Endothelial cell of hepatic sinusoid (primary cell): ENCODE measurements around the gene DUSP23.

Experiments
- in situ Hi-C: cut with HindIII; loops from 2 replicates; pipeline ENCODE4 v1.10.0; 2017; ENCODE audit warnings: low sequenced_read_pairs

DUSP23 gene

DNA sequence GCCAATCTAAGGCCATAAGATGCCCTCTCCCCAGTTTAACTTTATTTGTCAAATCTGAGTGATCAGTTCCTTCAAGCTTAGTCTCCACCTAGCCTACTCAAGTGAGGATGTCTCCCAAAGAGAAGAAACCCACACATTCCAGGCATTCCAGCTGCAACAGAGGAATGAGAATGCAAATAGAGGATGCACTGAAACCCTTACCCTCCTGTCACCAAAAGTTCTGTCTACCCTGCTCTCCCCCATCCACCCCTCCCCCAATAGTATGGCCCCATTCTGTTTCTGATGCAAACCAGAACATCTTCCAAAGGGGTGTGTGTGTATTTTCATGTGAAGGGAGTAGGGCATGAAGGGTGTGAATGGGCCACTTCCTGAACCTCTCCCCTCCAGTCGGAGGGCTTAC lies 3.0 kb downstream of the DUSP23 start:
- in situ Hi-C loops = loop anchor here (25.0 kb wide), 1 partner anchor 229 kb away; no protein-coding TSS in a partner anchor

DNA sequence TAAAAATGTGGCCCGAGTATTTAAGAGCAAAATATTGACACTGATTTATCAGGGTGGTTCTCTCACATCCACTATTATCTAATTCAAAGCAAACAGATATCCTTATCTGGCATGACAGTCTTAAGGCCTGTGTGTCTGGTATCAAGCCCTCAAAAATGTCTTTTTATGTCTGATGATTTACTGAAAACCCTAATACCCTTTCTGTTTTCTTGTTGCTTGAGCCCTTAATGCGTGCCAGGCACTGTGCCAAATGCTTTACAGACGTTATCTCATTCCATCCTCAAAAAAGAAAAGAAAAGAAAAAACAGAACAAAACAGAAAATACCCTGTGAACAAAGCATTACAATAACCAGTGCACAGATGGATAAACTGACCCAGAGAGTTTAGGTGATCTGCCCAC lies 5.7 kb downstream of the DUSP23 start:
- in situ Hi-C loops = loop anchor here (25.0 kb wide), 1 partner anchor 226 kb away; no protein-coding TSS in a partner anchor

DNA sequence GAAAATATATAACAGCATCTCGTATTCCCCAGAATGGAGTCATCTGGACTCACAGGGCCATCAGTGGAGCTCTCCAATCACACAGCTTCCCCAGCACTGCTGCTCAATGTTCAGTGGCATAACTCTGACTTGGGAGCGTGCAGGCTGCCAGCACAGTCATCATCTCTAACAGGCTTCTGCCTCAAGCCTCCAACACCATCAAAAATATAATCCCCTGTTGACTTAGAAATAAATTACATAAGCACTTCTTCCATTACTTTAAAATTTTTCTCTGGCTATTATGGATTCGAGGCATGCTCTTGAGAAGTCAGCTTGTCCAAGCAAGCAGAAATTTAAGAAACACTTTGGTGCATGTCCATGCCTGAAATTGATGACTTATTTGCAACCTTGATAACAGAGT lies 6.2 kb downstream of the DUSP23 start:
- in situ Hi-C loops = loop anchor here (25.0 kb wide), 1 partner anchor 225 kb away; no protein-coding TSS in a partner anchor

DNA sequence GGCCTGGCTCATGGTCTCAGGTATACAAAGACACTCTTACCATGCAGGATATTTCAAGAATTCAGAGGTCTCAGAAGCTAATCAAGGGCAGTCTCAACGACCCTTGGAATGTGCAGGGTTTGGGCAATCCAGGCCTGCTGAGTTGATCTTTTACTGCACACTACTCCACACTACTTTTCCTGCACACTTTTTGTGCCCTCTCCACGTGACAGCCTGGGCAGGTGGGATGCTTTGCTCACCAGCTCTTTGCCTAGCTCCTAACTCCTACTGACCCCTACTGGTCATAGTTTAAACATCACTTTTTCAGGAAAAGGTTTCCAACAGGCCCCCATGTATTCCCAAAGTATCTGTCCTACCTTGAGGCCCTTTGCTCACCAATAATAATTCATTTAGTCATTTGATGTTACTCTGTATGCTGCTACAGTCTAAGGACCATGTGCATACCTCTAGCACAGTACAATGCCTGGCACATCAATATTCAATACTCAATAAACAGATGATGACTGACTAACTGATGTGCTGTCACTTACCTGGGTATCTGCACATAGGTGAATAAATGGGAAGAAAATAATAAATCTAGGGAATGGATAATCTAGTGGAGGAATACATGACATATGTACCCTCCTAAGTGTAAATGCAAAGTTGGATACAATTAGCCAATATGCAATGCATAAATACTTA lies 9.6 kb downstream of the DUSP23 start:
- in situ Hi-C loops = loop anchor here (25.0 kb wide), 1 partner anchor 222 kb away; no protein-coding TSS in a partner anchor

DNA sequence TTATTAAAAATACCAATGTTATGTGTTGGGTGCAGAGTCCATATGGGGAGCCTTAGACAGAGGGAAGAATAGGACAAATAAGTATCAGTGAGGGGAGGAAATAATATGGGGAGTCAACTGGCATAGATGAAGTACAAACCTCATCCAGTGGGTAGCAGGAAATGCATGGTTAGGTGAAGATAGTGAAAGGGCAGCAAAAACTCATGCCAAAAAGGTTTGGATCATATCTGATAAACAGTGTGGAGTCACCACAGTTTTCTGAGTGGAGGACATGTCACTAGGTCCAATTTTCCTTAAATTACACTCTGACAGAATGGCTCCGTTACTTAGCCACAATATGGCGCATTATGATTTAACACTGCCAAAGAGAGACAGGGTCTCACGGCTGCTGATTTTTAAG lies 10.3 kb downstream of the DUSP23 start:
- in situ Hi-C loops = loop anchor here (25.0 kb wide), 1 partner anchor 221 kb away; no protein-coding TSS in a partner anchor

GRCh38 chr1:159791461-159791860 lies 10.7 kb downstream of the DUSP23 start:
- in situ Hi-C loops = loop anchor here (25.0 kb wide), 1 partner anchor 221 kb away; no protein-coding TSS in a partner anchor

GRCh38 chr1:159795534-159795933 lies 14.8 kb downstream of the DUSP23 start:
- in situ Hi-C loops = loop anchor here (5.0 to 25.0 kb wide), 2 partner anchors 97 to 217 kb away; no protein-coding TSS in a partner anchor

GRCh38 chr1:159798893-159799292 lies 18.1 kb downstream of the DUSP23 start:
- in situ Hi-C loops = loop anchor here (5.0 to 25.0 kb wide), 2 partner anchors 93 to 213 kb away; no protein-coding TSS in a partner anchor

DNA sequence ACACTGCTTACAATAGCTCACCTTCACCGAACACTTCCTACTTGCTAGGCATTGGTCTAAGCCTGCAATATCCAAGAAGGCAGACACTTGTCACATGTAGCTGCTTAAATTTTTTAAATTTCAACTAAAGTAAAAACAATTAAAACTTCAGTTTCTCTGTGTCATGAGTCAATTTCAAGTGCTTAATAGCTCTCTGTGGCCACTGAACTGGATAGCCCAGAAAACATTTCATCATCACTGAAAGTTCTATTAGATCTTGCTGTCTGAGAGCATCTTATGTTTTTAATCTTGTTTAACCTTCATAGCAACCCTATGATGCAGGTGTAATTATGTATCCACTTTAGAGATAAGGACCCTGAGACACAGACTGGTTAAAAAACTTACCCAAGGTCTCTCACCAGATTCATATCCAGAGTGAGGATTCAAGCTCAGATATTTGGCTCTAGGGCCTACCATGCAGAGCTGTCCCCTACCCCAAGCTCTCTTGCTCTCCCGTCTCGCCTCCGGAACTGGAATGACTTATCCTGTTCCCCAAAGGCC lies 18.8 kb downstream of the DUSP23 start:
- in situ Hi-C loops = loop anchor here (5.0 to 25.0 kb wide), 2 partner anchors 93 to 213 kb away; no protein-coding TSS in a partner anchor

- in situ Hi-C loops = no loop called here
Observed at GRCh38 chr1:159800177-159800930, 19.6 kb downstream of the DUSP23 start.

DNA sequence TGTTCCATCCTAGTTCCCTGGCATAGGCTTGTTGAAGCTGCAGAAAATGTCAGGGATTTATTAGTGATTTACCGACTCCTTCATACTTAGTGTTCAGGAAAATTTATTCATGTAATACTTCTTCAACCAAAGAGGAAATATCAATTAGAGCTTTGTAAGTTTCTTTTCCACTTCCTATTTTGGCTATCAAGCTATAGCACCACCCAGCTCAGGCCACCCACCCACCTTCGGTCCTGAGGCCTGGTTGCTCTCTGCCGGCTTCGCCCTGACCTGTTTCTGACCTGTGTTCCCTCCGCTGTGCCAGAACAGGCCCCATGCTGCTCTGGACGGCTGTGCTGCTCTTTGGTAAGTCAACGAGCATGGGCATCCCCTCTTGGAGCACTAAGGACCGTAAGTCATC lies 21.3 kb downstream of the DUSP23 start, which contains the start of gene FCRL6:
FCRL6 (plus strand) TSS at position 250 of the 400 bp plus-strand sequence; CDS start at position 315, 65 bp downstream.
- in situ Hi-C loops = no loop called here

GRCh38 chr1:159803956-159804689 lies 23.4 kb downstream of the DUSP23 start:
- in situ Hi-C loops = no loop called here

GRCh38 chr1:159804924-159805323 lies 24.2 kb downstream of the DUSP23 start:
- in situ Hi-C loops = no loop called here

DNA sequence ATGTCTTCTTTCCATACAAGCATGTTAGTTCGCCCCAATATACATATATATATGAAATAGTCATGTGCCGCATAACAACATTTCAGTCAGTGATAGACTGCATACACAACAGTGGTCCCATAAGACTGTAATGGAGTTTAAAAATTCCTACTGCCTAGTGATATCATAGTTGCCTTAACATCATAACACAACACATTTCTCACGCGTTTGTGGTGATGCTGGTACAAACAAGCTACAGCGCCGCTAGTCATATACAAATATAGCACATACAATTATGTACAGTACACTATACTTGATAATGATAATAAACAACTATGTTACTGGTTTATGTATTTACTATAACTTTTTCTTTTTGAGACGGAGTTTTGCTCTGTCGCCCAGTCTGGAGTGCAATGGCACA lies 35.2 kb downstream of the DUSP23 start:
- in situ Hi-C loops = no loop called here

DNA sequence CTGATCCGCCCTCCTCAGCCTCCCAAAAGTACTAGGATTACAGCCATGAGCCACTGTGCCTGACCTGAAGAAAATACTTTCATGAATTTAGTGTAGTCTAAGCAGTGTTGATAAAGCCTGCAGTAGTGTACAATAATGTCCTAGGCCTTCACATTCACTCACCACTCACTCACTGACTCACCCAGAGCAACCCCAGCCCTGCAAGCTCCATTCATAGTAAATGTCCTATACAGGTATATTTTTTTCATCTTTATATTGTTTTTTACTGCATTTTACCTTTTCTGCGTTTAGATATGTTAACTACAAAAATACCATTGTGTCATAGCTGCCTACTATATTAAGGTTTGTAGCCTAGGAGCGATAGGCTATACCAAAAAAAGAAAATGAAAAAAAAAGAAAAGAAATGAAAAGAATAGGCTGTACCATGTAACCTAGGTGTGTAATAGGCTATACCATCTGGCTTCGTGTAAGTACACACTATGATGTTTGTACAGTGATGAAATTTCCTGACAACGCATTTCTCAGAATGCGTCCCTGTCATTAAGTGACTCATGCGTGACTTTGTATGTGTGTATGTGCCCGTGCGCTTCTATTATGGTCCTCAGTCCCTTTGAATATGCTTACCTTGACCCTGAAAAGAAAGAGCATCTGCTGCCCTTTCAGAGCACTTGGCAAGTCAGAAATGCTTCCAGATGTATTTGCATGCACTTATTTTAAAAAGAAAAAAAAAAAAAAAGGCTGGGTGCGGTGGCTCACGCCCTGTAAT lies 36.7 kb downstream of the DUSP23 start:
- in situ Hi-C loops = no loop called here

DNA sequence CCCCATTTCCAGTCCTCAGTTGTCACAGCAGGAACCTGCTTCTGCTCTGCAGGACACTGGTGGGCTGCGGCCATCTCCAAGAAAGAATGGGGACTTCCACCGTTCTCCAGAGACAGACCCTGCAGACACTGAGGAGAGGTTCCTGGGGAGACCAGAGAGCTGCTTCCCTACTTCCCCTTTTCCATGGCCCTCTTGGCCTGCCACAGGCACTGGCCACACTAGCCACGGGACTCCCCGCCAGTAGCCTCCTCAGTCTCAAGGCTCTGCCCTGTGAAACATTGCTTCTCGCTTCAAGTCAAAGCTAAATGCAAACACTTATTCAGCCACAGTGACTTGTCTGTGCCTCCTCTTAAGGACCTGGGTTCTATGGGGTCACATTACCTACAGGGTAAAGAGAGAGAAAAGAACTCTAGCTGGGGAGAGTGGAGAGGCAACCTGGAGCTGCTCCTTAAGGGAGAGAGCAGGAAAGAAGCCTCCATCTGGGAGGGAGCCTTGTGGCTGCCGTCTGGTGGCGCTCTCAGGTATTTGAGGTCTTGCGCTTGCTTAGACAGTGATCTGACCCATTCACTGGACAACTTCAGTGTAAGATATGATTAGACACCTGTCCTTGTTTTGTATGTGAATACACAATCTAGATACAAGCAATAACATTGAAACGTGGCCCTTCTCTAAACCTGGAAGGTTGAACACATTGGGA lies 40.6 kb downstream of the DUSP23 start:
- in situ Hi-C loops = no loop called here

- in situ Hi-C loops = no loop called here
Observed at GRCh38 chr1:159823406-159823805, 42.6 kb downstream of the DUSP23 start.

- in situ Hi-C loops = no loop called here
Observed at GRCh38 chr1:159825564-159825963, 44.8 kb downstream of the DUSP23 start.

DNA sequence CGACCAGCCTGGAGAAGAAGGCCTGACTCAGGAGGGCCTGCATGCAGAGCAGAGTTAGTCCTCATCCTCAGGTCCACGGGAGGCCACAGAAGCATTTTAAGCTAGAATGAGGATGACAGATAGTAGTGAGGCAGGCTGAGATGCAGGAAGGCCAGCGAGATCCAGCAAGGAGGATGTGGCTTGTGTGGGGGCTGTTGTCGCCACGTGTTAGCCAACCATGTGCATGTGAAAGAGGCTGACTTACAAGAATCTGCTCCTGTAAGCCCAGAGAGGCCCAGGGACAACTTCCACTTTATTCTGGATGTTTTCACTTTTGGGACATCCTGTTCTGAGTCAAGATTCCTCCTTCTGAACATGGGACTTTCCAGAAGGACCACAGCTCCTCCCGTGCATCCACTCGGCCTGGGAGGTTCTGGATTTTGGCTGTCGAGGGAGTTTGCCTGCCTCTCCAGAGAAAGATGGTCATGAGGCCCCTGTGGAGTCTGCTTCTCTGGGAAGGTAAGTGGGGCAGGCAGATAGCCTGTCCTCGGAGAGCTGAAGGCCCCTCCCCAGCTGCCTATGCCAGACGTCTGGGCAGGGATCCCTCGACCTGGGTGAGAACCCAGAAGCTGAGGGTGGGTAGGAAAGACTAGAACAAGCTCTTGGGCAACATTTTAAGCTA lies 45.8 kb downstream of the DUSP23 start, which contains the start of gene SLAMF8:
SLAMF8 (plus strand) TSS at position 433 of the 661 bp plus-strand sequence; CDS start at position 459, 26 bp downstream.
- in situ Hi-C loops = no loop called here
